Occipital lobe (tissue), 2 donors: ENCODE measurements around the gene SUPT6H. TPM values are rescaled to one million over a fixed set of nuclear protein-coding genes. Genes with fewer than 3 reads are reported as not detected.
"Not testable (repeated sequence)": the region's sequence is repeated elsewhere in the genome, so short reads cannot be mapped to it uniquely, and the experiment has no call there.

Source experiments
- DNase-seq: peaks from one replicate; lab custom pipeline; 2025; lab: John Stamatoyannopoulos, UW
- total RNA-seq: library from RNA; depleted of rRNA; stranded (reverse); fragments of >200 nt; gene quantifications from one replicate; pipeline ENCODE4 v1.2.3, GENCODE V29; 2014

Gene SUPT6H
- total RNA-seq, 1 donor from 2014 or later: 32.3 TPM

GRCh38 chr17:28646039-28646754, 15.8 kb upstream of the SUPT6H start:
- DNase-seq: no peak

DNA sequence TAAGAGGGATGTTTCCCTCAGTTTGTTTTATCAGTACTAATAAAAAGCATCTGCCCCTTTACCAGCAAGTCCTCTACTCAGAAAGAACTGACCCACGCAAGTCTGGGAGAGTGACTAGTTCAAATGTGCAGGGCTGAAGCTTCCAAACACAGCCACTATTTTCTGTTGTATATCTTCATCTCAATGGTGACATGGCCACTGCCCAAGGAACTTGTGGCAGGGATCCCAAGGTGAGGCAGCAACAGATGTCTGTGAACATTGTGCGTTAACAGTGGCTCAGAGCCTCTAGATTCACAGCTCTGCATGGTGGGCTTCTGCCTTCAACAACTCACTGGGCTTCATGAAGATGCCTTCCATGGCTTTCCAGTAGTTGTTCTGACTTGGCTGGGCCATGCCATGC, 13.3 kb upstream of the SUPT6H start:
- no peak for DNase-seq

GRCh38 chr17:28655160-28655559, 6.8 kb upstream of the SUPT6H start:
- no peak for DNase-seq

DNA sequence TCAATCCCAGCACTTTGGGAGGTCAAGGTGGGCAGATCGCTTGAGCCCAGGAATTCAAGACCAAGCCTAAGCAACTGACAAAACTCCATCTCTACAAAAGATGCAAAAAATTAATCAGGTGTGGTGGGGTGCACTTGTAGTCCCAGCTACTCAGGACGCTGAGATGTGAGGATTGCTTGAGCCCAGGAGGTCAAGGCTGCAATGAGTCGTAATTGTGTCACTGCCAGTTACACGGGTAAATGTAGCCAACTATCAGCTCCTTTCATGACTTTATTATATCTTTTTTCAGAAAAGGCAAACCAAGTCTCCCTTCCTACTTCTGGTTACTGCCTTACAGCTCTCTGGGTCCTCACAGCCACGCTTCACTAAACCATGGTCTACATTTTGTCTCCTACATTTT, 4.2 kb upstream of the SUPT6H start:
- DNase-seq: no peak

GRCh38 chr17:28658342-28658741, 3.7 kb upstream of the SUPT6H start:
- DNase-seq: not testable (repeated sequence)

GRCh38 chr17:28658766-28659496, 3.1 kb upstream of the SUPT6H start:
- DNase-seq: not testable (repeated sequence)

DNA sequence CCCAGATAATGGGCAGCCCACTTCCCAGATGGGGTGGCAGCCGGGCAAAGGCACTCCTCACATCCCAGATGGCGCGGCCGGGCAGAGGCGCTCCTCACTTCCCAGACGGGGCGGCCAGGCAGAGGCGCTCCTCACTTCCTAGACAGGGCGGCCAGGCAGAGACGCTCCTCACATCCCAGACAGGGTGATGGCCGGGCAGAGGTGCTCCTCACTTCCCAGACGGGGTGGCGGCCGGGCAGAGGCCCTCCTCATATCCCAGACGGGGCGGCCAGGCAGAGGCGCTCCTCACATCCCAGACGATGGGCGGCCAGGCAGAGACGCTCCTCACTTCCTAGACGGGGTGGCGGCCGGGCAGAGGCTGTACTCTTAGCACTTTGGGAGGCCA, 2.5 kb upstream of the SUPT6H start:
- DNase-seq: not testable (repeated sequence)

DNA sequence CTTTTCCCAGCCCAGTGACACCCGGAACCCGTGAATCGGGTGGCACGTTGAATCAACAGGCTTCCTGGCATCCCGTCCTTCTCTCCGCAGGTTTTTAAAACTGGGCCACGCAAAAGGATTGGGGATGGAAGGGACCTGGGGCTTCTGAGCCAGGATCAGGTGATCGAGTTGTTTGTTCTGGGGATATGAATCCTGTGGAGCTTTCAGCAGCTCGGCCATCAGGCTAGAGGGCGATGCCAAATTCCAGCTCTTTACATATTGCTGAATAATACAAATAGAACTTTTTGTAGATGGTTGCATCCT, 473 bp downstream of the SUPT6H start:
- DNase-seq: no peak

- DNase-seq: no peak
Observed at GRCh38 chr17:28663723-28664122, 1.7 kb downstream of the SUPT6H start.

GRCh38 chr17:28665994-28666393, 4.0 kb downstream of the SUPT6H start:
- DNase-seq: no peak

DNA sequence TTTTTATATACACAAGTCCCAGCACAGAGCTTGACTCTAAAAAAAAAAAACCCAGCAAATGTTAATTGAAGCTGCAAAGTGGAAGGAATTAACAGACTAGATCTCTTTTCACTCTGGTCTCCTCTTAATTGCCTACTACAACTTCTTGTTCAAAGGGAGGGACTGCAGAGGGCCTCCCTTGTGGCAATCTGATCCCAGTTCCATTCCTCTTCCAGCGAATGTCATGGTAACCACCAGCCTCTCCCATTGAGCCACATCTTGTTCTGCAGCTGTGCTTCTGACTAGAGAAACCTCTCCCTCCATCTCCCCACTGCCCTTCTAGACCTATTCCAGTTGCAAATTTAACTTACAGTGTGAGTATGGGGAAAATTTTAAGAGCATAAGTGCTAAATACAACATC, 5.9 kb downstream of the SUPT6H start:
- no peak for DNase-seq

DNA sequence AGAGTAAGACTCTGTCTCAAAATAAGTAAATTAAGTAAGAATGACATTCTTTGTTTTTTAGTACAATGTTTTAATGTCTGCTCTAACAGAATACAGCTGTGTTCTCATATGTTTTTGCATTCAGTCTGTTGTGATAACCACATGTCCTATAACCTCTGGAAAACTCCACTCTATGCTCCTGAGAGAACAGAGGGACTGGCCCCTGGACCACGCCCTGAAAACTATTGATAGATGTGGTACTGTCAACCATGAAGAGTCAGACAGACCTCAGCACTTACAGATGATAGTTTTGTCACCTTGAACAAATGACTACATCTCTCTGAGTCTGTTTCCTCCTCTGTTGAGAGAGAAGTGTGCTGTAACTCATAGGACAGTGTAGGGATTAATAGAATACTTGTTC, 7.9 kb downstream of the SUPT6H start:
- no peak for DNase-seq

- no peak for DNase-seq
Observed at GRCh38 chr17:28675490-28675889, 13.5 kb downstream of the SUPT6H start.

- no peak for DNase-seq
Observed at GRCh38 chr17:28675980-28676379, 14.0 kb downstream of the SUPT6H start.

DNA sequence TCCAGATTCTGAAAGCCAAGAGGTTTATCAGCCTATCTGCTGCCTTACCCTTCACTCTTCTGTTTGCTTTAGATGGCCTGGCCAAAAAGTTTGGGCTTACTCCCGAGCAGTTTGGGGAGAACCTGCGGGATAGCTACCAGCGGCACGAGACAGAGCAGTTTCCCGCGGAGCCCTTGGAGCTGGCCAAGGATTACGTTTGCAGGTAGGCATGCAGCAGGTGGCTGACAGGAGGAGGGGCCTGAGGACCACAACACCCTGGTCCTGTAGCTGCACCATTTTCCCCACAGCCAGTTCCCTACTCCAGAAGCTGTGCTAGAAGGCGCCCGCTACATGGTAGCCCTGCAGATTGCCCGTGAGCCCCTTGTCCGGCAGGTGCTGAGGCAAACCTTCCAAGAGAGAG, 20.6 kb downstream of the SUPT6H start:
- DNase-seq: no peak

- peak; percentile 73 for DNase-seq
Observed at GRCh38 chr17:28684963-28685362, 23.0 kb downstream of the SUPT6H start.

- no peak for DNase-seq
Observed at GRCh38 chr17:28685366-28685765, 23.4 kb downstream of the SUPT6H start.

- no peak for DNase-seq
Observed at GRCh38 chr17:28686296-28686695, 24.3 kb downstream of the SUPT6H start.

DNA sequence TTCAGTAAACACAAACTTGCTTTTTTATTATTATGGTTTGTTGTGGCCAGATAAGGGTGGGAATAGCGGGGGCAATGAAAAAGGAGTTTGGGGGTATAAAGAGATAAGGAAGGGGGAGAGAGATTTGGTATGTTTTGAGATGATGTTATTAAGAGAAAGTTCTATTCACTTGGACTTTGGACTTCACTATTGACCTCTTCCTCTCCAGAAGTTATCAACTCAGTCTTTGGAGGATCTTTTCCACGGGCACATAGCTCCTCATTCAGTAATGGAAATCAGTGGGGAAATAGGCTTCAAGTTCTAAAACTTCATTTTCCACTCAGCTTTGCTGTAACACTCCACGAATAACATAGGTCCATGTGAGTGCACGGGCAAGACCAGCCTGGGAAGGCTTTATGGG, 26.5 kb downstream of the SUPT6H start:
- DNase-seq: no peak

- no peak for DNase-seq
Observed at GRCh38 chr17:28689011-28689410, 27.0 kb downstream of the SUPT6H start.

GRCh38 chr17:28693869-28694268, 31.9 kb downstream of the SUPT6H start:
- no peak for DNase-seq

DNA sequence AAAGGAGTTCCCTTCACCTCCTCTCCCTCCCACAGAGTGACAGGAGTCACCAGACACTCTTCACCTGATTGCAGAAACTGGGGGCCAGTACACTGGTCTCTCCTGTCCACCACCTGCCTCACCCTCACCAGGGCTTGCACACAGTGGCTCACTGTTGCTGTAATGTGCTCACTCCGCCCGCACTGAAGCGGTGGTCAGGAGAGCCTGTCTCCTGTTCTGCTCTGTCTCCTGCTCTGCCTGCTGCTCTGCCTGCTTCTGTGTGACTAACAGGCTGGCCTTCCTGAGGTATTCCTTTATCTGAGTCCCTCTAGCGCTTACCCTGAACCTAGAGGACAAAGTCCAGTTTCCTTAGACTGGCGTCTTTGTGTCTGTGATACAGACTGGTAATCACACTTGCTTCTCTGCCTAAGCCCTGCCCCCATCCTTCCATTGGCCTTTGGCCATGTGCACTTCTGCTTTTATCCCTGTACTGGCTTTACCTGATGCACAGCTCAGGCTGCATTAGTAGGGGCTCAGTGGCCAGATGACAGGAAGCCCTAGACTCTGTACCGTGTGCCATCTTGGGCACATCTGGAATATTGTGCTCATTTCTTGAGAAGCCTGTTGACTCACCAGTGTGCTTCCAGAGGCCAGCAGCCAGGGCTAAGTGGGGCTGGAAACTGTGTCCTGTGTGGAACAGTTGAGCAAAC, 36.4 kb downstream of the SUPT6H start:
- no peak for DNase-seq

DNA sequence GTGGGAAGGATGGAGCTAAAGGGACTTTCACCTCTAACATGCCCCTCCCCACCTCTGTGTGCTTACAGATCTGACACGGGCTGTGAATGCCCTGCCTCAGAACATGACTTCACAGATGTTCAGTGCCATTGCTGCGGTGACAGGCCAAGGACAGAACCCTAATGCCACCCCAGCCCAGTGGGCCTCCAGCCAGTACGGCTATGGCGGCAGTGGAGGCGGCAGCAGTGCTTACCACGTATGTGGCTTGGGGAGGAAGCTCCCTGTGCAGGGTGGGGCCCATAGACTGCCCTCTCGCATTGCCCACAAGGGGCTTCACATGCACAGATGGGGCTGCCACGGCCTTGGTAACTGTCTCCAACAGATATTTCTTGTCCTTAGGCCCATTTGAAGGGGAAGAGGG, 38.3 kb downstream of the SUPT6H start:
- DNase-seq: no peak
